Measurements from ENCODE around the gene BSPRY. TPM values are rescaled to one million over a fixed set of nuclear protein-coding genes. Genes with fewer than 3 reads are reported as not detected.
A peak's percentile ranks its signal among the peaks of the same experiment; 100 is the strongest.

Gene BSPRY
- total and polyA plus RNA-seq, 2 experiments from 2014 or later, result 0.93 to 1.2 TPM

- no peaks in the 10 kb centered on the region for H3K4me1 ChIP-seq (ENCODE audit: low read depth)
- no peak overlapping the region for H3K27ac ChIP-seq
- DNase-seq (ENCODE audit: low read depth in 1 of 2, low spot score in 1 of 2), result no peak
- no peak overlapping the region for H3K4me3 ChIP-seq
- no peaks in the 10 kb centered on the region for H3K9me3 ChIP-seq (ENCODE audit: low read depth)
- TF ChIP-seq, protein P1, sequence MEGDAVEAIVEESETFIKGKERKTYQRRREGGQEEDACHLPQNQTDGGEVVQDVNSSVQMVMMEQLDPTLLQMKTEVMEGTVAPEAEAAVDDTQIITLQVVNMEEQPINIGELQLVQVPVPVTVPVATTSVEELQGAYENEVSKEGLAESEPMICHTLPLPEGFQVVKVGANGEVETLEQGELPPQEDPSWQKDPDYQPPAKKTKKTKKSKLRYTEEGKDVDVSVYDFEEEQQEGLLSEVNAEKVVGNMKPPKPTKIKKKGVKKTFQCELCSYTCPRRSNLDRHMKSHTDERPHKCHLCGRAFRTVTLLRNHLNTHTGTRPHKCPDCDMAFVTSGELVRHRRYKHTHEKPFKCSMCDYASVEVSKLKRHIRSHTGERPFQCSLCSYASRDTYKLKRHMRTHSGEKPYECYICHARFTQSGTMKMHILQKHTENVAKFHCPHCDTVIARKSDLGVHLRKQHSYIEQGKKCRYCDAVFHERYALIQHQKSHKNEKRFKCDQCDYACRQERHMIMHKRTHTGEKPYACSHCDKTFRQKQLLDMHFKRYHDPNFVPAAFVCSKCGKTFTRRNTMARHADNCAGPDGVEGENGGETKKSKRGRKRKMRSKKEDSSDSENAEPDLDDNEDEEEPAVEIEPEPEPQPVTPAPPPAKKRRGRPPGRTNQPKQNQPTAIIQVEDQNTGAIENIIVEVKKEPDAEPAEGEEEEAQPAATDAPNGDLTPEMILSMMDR (IDR thresholded peaks at IDR 0.05; ENCODE audit: low read depth, low read length), result no peak
- no peaks in the 10 kb centered on the region for H3K27me3 ChIP-seq
- no peaks in the 10 kb centered on the region for H3K36me3 ChIP-seq
Observed at GRCh38 chr9:113307396-113307975, 41.9 kb upstream of the BSPRY start.

GRCh38 chr9:113309204-113309813 lies 40.0 kb upstream of the BSPRY start:
- Histone ChIP-seq H3K27me3 (no peaks in the 10 kb centered on the region), H3K27ac (no peak overlapping the region), H3K4me3 (no peak overlapping the region), H3K36me3 (no peaks in the 10 kb centered on the region), H3K9me3 (ENCODE audit: low read depth) (no peaks in the 10 kb centered on the region), H3K4me1 (ENCODE audit: low read depth) (no peaks in the 10 kb centered on the region)
- TF ChIP-seq, protein P1 (IDR thresholded peaks at IDR 0.05; ENCODE audit: low read depth, low read length), result peak; percentile 79
- peak; percentile 43 to 69 for DNase-seq (ENCODE audit: low read depth in 1 of 2, low spot score in 1 of 2)

DNA sequence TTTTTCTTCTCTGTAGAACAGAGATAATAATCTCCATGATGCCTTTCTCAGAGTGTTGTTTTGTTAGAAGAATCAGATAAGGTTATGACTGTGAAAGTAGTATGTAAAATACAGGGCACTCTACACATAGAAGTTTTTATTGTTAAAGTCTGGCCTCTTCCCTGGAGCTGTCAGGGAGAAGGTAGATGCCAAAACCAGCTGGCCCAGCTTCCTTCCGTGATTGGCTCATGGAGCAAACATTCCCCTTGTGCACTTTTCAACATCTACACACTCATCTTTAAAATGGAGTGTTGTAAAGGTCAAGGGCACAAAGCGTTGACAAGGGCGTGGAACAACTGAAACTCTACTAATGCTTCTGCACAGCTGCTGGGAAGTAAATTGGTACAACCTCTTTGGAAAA lies 38.8 kb upstream of the BSPRY start:
- no peaks in the 10 kb centered on the region for H3K4me1 ChIP-seq (ENCODE audit: low read depth)
- no peaks in the 10 kb centered on the region for H3K9me3 ChIP-seq (ENCODE audit: low read depth)
- H3K27me3 ChIP-seq, result no peaks in the 10 kb centered on the region
- DNase-seq (ENCODE audit: low read depth in 1 of 2, low spot score in 1 of 2), result peak; percentile 12 to 19
- H3K27ac ChIP-seq, result no peak overlapping the region
- no peaks in the 10 kb centered on the region for H3K36me3 ChIP-seq
- no peak overlapping the region for H3K4me3 ChIP-seq
- TF ChIP-seq, protein P1 (IDR thresholded peaks at IDR 0.05; ENCODE audit: low read depth, low read length), result no peak

DNA sequence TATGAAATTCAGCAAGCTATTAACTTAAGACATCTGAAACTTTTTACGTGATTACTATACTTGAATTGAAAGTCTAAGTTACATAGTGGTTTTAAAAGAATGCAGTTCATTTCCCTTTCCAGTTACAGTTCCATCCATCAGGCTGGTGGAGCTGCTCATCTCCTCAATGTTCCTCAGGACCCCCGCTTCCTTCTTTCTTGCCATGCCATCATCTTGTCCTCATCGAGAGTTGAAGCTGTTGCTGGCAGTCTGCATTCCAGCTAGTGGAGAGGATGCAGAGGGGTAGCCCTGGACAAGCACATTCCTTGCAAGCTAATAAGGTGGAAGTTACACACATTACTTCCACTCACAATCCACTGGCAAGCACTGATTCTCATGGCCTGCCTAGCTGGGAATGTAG lies 37.4 kb upstream of the BSPRY start:
- TF ChIP-seq, protein P1 (IDR thresholded peaks at IDR 0.05; ENCODE audit: low read depth, low read length), result no peak
- Histone ChIP-seq H3K4me1 (ENCODE audit: low read depth) (no peaks in the 10 kb centered on the region), H3K27me3 (no peaks in the 10 kb centered on the region), H3K36me3 (no peaks in the 10 kb centered on the region), H3K4me3 (no peak overlapping the region), H3K27ac (no peak overlapping the region), H3K9me3 (ENCODE audit: low read depth) (no peaks in the 10 kb centered on the region)
- DNase-seq (ENCODE audit: low read depth in 1 of 2, low spot score in 1 of 2), result no peak

GRCh38 chr9:113313261-113313660 lies 36.1 kb upstream of the BSPRY start:
- DNase-seq (ENCODE audit: low read depth in 1 of 2, low spot score in 1 of 2), result no peak

More at GRCh38 chr9:113313261-113313660, 36.1 kb upstream of the BSPRY start:
- H3K4me3 ChIP-seq, result no peak overlapping the region
- no peaks in the 10 kb centered on the region for H3K9me3 ChIP-seq (ENCODE audit: low read depth)
- H3K27me3 ChIP-seq, result no peaks in the 10 kb centered on the region
- no peaks in the 10 kb centered on the region for H3K4me1 ChIP-seq (ENCODE audit: low read depth)
- H3K36me3 ChIP-seq, result no peaks in the 10 kb centered on the region
- H3K27ac ChIP-seq, result no peak overlapping the region
- TF ChIP-seq, protein P1 (IDR thresholded peaks at IDR 0.05; ENCODE audit: low read depth, low read length), result no peak

All from cardiac muscle cell (in vitro differentiated cells and primary cell).